H1 (cell line): ENCODE results near the gene SLC12A5. TPM values are rescaled to one million over a fixed set of nuclear protein-coding genes. Genes with fewer than 3 reads are reported as not detected.

Source experiments
- CBX8 ChIP-seq: fragments of 300-800, 300-1000 bp; sonication (generic); IDR thresholded peaks from 2 replicates; pipeline ENCODE4 v1.7.1; 2016; ENCODE audit warnings: low read depth, low read length, borderline replicate concordance
- KDM1A ChIP-seq: fragments of 200-600, 300-600 bp; sonication (generic); IDR thresholded peaks from 2 replicates; pipeline ENCODE4 v1.7.1; 2016; ENCODE audit warnings: mild to moderate bottlenecking, low read length, borderline replicate concordance
- POLR2AphosphoS5 ChIP-seq: IDR thresholded peaks from 2 replicates; pipeline ENCODE4 v1.6.1; 2011; ENCODE audit warnings: low read depth, low read length
- POU5F1 ChIP-seq: IDR thresholded peaks from 2 replicates; pipeline ENCODE4 v1.6.1; 2011; ENCODE audit warnings: low read depth, mild to moderate bottlenecking, low read length, moderate library complexity
- RAD21 ChIP-seq, 2 experiments: IDR thresholded peaks in 1 of 2; conservative IDR thresholded peaks in 1 of 2; 2 replicates each; pipeline ENCODE4 v1.6.1; 2011; ENCODE audit warnings: low read depth in 2 of 2, low read length in 2 of 2, improper control_type of control experiment in 1 of 2, inconsistent platforms in 1 of 2, mild to moderate bottlenecking in 1 of 2, moderate library complexity in 1 of 2
- RXRA ChIP-seq: IDR thresholded peaks from 2 replicates; pipeline ENCODE4 v1.6.1; 2011; ENCODE audit warnings: low read depth, mild to moderate bottlenecking, low read length, moderate library complexity; ENCODE audit not compliant: insufficient read depth
- YY1 ChIP-seq: IDR thresholded peaks from 2 replicates; pipeline ENCODE4 v1.6.1; 2011; ENCODE audit warnings: low read depth, mild to moderate bottlenecking, low read length
- polyA plus RNA-seq, 7 experiments: library from polyadenylated mRNA; depleted of rRNA in 3 of 7; stranded (reverse) in 5 of 7; unstranded in 2 of 7; fragments of >200 nt in 5 of 7; fragments of 200-250 nt in 2 of 7; gene quantifications; 1 replicate in 5 of 7; 2 replicates in 1 of 7; 4 replicates in 1 of 7; pipeline versions ENCODE4 v1.2.1 to v1.2.3, GENCODE V29; 2011 to 2013; ENCODE audit warnings: missing spikeins in 2 of 7, mixed read lengths in 2 of 7
- total RNA-seq: library from RNA; stranded (reverse); fragmentation: NEBNext Ultra II Directional; extraction: Animal tissue kit (Norgen Biotek cat#: 25700); gene quantifications from 2 replicates; pipeline ENCODE4 v1.2.1, GENCODE V29; 2021
- TF ChIP-seq, protein P1 (sequence below): IDR thresholded peaks from 2 replicates; pipeline ENCODE4 v1.6.1; 2012; ENCODE audit warnings: inconsistent platforms
- TF ChIP-seq, protein P2 (sequence below): fragments of 300-600 bp; sonication (generic); IDR thresholded peaks from 2 replicates; pipeline ENCODE4 v1.7.1; 2012; ENCODE audit warnings: low read length, moderate library complexity, mild to moderate bottlenecking, inconsistent platforms; ENCODE audit not compliant: insufficient replicate concordance

The SLC12A5 gene
- total and polyA plus RNA-seq, 2 of the 8 experiments (the other 6 are each of a cell fraction or from before 2014, with no cell fraction given): 1.9 to 7.3 TPM

DNA sequence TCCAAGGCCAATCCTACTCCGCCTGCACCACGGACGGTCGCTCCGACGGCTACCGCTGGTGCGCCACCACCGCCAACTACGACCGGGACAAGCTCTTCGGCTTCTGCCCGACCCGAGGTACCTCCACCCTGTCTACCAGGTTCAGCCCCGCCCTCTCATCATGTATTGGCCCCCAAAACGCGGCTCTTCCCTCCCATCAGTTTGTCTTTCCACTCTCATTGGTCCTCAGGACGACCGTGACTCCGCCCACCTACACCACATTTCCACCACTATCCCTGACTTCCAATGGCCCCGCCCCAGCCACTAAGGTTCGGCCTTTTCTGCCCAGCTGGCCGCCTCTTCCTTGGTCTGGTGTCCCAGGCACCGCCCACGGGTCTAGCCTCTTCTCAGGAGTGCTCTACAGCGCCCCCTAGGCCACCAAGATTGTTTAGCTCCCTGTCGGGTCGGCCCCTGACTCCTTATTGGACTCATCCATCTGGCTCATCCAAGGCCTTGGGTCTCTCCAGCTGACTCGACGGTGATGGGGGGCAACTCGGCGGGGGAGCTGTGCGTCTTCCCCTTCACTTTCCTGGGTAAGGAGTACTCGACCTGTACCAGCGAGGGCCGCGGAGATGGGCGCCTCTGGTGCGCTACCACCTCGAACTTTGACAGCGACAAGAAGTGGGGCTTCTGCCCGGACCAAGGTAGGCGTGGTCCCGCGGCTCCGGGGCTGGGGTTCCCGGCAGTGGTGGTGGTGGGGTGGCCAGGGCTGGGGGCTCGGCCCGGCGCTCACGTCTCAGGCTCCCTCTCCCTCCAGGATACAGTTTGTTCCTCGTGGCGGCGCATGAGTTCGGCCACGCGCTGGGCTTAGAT lies 17.2 kb upstream of the SLC12A5 start (continued):
- TF ChIP-seq, protein P1, sequence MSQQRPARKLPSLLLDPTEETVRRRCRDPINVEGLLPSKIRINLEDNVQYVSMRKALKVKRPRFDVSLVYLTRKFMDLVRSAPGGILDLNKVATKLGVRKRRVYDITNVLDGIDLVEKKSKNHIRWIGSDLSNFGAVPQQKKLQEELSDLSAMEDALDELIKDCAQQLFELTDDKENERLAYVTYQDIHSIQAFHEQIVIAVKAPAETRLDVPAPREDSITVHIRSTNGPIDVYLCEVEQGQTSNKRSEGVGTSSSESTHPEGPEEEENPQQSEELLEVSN: no peak
- no peak for TF ChIP-seq KDM1A
- peak; percentile 42; the same call in 1 of the 2 replicates for TF ChIP-seq POLR2AphosphoS5
- TF ChIP-seq POU5F1: no peak
- TF ChIP-seq RAD21 (IDR thresholded peaks at IDR 0.05 in 1 of 2, conservative IDR thresholded peaks at IDR 0.05 in 1 of 2; ENCODE audit: low read depth in 2 of 2, low read length in 2 of 2): peak; percentile 24 to 41; a peak in 3 of 4 replicates
- no peak for TF ChIP-seq YY1
- no peak for TF ChIP-seq CBX8
- no peak for TF ChIP-seq RXRA
- TF ChIP-seq, protein P2, sequence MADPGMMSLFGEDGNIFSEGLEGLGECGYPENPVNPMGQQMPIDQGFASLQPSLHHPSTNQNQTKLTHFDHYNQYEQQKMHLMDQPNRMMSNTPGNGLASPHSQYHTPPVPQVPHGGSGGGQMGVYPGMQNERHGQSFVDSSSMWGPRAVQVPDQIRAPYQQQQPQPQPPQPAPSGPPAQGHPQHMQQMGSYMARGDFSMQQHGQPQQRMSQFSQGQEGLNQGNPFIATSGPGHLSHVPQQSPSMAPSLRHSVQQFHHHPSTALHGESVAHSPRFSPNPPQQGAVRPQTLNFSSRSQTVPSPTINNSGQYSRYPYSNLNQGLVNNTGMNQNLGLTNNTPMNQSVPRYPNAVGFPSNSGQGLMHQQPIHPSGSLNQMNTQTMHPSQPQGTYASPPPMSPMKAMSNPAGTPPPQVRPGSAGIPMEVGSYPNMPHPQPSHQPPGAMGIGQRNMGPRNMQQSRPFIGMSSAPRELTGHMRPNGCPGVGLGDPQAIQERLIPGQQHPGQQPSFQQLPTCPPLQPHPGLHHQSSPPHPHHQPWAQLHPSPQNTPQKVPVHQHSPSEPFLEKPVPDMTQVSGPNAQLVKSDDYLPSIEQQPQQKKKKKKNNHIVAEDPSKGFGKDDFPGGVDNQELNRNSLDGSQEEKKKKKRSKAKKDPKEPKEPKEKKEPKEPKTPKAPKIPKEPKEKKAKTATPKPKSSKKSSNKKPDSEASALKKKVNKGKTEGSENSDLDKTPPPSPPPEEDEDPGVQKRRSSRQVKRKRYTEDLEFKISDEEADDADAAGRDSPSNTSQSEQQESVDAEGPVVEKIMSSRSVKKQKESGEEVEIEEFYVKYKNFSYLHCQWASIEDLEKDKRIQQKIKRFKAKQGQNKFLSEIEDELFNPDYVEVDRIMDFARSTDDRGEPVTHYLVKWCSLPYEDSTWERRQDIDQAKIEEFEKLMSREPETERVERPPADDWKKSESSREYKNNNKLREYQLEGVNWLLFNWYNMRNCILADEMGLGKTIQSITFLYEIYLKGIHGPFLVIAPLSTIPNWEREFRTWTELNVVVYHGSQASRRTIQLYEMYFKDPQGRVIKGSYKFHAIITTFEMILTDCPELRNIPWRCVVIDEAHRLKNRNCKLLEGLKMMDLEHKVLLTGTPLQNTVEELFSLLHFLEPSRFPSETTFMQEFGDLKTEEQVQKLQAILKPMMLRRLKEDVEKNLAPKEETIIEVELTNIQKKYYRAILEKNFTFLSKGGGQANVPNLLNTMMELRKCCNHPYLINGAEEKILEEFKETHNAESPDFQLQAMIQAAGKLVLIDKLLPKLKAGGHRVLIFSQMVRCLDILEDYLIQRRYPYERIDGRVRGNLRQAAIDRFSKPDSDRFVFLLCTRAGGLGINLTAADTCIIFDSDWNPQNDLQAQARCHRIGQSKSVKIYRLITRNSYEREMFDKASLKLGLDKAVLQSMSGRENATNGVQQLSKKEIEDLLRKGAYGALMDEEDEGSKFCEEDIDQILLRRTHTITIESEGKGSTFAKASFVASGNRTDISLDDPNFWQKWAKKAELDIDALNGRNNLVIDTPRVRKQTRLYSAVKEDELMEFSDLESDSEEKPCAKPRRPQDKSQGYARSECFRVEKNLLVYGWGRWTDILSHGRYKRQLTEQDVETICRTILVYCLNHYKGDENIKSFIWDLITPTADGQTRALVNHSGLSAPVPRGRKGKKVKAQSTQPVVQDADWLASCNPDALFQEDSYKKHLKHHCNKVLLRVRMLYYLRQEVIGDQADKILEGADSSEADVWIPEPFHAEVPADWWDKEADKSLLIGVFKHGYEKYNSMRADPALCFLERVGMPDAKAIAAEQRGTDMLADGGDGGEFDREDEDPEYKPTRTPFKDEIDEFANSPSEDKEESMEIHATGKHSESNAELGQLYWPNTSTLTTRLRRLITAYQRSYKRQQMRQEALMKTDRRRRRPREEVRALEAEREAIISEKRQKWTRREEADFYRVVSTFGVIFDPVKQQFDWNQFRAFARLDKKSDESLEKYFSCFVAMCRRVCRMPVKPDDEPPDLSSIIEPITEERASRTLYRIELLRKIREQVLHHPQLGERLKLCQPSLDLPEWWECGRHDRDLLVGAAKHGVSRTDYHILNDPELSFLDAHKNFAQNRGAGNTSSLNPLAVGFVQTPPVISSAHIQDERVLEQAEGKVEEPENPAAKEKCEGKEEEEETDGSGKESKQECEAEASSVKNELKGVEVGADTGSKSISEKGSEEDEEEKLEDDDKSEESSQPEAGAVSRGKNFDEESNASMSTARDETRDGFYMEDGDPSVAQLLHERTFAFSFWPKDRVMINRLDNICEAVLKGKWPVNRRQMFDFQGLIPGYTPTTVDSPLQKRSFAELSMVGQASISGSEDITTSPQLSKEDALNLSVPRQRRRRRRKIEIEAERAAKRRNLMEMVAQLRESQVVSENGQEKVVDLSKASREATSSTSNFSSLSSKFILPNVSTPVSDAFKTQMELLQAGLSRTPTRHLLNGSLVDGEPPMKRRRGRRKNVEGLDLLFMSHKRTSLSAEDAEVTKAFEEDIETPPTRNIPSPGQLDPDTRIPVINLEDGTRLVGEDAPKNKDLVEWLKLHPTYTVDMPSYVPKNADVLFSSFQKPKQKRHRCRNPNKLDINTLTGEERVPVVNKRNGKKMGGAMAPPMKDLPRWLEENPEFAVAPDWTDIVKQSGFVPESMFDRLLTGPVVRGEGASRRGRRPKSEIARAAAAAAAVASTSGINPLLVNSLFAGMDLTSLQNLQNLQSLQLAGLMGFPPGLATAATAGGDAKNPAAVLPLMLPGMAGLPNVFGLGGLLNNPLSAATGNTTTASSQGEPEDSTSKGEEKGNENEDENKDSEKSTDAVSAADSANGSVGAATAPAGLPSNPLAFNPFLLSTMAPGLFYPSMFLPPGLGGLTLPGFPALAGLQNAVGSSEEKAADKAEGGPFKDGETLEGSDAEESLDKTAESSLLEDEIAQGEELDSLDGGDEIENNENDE: no peak
